Raji (cell line): ENCODE data around the gene RABGAP1L.

Experiments used
- POLR2A ChIP-seq: IDR thresholded peaks from 2 replicates; pipeline ENCODE4 v1.6.1; 2011; ENCODE audit warnings: low read depth, low read length, control low read depth; ENCODE audit not compliant: insufficient read depth

Gene RABGAP1L

DNA sequence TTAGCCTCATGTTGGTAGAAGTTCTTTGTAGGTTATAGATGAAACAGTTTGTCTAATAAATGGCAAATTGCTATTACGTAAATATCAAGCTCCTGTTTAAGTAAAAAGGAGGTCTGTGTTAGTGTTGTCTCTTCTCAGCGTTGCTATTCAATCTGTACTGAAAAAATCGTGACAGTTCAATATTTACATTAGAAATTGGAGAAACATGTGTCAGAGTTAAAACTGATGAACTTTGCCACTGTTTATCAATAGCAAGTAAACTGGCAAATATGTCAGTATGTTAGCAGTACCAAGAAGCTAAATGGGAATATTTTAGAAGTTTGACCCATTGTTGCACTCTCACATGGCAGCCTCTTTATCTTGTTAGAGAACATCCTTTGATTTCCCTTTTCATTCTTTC lies 506.9 kb downstream of the RABGAP1L start:
- TF ChIP-seq POLR2A = no peak

DNA sequence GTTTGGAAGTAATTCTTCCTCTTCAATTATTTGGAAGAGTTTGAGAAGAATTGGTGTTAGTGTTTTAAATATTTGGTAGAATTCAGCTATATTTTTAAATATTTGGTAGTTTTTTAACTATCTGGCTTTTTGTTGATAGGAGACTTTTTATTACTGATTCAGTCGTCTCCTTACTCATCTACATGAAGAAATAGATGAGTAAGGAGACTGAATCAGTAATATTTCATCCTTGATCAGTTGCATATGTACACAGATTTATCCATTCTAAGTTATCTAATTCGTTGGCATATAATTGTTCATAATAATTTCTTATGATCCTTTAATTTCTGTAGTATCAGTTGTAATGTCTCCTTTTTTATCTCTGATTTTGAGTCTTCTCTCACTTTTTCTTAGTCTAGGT lies 512.5 kb downstream of the RABGAP1L start:
- no peak for TF ChIP-seq POLR2A

DNA sequence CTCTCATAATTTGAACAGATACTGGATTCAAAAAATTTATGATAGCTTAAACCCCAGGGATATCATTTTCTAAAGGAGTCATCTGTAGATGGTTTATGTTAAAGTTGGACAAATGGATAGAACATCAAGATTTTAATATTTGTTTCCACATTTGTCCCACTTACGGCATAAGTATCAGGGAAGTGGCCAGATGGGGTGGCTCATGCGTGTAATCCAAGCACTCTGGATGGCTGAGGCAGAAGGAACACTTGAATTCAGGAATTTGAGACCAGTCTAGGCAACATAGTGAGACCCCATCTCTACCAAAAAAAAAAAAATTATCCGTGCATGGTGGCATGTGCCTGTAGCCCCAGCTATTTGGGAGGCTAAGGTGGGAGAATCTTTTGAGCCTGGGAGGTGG lies 517.5 kb downstream of the RABGAP1L start:
- TF ChIP-seq POLR2A = no peak

DNA sequence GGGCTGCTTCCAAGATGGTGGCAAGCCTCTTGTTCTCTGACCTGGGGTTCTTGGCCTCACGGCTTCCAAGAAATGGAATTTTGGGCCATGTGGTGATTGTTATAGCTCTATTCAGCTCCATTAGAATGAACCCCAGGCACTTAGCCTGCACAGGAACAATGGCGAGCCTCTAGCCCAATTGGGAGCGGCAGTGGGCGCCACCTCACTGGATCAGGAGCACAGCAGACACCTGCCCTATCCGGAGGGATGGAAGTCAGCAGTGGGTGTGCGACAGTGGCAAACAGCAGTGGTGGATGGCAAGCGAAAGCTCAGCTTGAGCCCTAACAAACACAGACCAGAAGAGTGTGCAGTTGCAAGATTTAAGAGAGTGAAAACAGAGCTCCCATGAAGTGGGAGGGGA lies 519.3 kb downstream of the RABGAP1L start:
- TF ChIP-seq POLR2A = no peak

DNA sequence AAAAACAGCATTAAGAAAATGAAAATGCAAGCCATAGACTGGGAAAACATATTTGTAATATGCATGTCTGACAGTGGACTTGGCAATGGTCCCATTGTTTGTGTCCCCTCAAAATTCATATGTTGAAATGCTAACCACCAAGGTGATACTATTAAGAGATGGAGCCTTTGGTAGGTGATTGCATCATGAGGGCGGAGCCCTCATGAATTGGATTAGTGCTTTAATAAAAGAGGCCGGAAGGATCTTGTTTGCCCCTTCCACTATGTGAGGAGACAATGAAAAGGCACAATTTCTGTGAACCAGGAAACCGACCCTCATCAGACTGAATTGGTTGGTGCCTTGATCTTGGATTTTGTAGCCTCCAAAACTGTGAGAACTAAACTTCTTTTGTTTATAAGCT lies 520.8 kb downstream of the RABGAP1L start:
- no peak for TF ChIP-seq POLR2A

DNA sequence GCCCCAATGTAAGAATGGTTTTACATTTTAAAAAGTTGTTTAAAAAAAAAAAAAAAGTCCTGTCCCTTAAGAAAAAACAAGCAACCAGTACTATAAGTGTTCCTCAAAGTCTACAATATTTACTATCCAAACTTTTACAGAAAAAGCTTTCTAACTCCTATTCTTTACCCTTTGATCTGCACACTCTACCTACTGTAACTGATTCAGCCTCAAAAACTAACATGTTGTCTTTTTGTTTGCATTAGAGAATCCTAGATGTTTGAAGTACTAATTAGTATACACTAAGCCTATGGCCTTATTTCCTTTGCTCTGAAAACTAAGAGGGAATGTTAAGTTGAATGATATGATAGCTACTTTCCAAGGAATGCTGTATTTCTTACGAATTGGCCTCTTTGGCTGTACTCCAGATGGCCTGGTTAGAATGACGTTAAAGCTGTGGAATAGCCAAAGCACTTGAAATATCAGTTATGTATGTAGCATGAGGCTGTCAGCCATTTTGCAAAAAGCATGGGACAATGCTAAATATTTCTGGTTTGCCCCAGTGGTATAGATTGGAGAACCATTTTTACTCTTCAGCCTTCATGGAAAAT lies 523.2 kb downstream of the RABGAP1L start:
- no peak for TF ChIP-seq POLR2A

DNA sequence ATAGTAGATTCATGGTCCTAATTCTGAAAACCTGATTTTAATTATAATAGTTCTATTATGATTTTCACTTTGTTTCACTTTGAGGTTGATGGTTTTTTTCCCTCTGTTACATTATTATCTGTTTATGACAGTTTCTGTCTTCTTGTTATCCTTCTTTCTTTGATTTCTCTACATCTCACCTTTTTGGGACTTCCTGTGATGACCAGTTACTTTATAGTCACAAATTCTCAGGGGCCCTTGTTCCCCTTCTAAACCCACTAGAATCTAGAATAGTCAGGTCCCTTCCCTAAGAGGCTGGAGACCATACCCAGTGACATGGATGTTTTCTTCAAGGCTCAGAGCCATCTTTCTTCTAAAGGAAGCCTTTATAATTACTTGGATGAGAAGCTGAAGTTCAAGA lies 526.9 kb downstream of the RABGAP1L start:
- TF ChIP-seq POLR2A = no peak

DNA sequence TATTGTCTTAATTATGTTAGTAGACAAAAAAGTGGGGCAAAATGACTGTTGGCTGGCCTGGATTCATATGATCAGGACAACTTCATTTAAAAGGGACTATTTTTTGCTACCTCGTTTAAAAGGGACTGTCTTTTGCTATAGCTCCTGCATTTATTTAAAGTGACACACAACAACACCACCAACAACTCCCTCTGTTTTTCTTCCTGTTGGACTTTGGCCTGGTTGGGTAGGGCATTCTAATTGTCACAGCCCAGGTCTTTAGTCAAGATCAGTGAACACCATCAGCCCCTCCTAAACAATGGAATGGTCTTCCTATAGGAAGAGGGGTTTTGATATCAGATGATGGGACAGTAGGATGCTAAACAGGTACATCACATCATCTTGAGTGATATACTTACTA lies 530.2 kb downstream of the RABGAP1L start:
- no peak for TF ChIP-seq POLR2A

DNA sequence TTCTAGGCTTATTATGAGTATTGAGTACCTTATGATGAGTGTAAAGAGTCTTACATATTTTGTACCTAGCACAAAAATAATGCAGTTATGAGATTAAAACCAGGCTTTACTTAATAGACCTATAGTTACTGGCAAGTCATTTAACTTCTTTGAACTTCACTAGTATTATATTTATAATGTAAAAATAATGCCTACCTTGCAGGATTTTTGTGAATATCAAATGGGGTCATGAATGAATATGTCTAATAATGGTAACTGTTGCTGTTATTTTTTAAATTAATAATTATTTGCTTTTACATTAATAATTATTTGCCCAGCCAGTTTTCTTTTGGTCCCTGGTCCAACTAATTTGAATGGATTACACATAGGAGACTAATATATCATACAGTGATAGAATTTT lies 530.9 kb downstream of the RABGAP1L start:
- no peak for TF ChIP-seq POLR2A

DNA sequence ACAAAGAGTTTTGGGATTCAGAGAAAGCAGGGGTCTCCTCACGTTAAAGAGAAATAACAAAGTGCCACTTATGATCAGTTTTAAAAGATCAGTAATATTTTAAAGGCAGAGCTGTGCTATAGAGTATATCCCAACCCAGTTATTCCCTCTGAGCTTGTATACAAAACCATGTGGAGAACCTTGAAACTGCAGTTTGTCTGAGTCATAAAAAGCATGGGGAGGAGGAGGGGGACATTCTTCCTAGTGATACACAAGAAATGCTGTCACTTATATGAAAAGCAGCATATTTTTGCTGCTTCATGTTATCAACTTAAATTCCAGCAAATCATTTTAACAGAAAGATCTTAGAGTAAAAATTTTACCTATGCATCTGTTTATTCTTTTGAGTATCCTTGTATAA lies 533.0 kb downstream of the RABGAP1L start:
- TF ChIP-seq POLR2A = no peak

DNA sequence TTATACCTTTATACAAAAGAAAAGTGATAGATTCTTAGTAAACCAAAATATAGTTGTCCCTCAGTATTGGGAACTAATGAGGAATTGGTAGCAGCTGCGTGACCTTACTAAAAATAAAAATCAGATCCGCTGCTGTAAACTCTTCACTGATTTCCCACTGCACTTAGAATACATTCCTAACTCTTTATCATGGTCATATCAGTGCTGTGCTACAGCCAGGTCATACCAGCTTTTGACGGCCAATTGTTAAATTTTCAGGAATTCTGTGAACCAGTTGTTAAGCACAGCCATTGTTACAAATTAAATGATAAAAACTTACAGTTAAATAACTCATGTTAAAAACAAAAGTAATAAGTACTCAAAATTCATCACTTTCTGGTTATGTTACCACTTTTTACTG lies 533.8 kb downstream of the RABGAP1L start:
- no peak for TF ChIP-seq POLR2A

DNA sequence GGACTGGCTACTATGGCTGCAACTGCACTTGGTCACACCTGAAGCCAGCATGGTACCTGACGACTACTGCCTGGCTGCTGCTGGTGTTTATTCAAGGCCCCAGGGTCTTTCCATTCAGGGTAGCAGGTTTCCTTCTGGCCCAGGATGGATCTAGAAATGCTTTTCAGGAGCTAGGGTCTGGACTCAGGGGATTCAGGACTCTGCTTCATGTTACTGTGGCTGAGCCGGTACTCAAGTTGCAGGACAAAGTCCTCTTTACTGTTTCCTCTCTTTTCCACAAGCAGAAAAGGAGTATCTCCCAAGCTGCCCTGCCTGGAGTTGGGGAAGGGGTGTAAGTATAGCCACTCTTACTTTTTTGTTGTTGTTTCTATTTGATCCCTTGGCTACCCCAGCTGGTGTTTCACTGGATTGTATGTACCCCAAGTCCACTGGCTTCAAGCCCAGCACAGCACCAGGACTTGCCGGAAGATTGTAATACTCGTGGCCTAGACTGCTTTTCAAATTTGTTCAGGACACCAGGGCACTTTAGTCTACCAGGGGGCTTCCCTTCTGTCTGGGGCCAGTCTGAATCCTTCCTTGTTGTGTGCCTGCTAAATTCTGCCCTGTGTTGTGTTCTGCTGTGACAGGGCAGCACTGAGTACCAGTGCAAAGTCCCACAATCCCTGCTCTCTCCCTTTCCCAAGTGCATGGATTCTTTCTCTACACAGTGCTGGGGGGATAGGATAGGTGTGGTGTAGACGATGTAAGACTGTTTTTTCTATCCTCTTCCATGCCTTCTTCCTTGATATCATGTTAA lies 536.9 kb downstream of the RABGAP1L start:
- no peak for TF ChIP-seq POLR2A

DNA sequence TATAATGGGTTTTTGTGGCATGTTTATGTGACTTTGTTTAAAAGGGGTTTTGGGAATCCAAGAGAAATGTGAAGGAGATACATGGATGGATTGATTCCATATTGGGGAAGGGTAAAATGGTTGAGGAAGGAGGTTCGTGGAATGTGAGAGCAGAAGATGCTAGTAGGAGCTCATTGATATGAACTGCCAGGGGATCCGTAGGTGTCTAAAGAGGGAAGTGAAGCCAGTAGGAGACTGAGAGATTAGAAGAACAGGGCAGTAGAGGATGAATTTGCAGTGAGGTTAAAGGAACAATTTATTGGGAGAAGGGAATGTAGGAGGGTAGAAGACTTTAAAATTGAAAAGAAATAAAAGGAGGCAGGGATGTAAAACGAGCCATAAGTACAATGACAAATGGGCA lies 541.0 kb downstream of the RABGAP1L start:
- TF ChIP-seq POLR2A = no peak

DNA sequence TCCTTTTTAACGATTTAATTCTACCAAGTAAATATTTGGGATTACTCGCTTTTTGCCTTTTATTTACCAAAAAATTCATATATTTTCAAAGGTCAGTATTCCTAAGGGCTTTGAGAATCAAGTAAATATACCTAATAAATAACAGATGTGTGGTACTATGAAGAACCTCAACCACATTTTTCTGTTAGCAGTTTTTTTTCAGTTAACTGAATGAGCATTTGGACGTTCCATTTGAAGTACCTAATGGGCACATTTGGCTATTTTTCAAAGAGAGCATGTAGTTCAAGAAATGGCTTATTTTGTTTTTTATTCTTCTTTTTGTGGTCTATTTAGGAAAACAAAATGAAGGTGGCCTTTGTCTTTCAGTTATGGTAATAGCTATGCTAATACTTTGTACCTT lies 541.5 kb downstream of the RABGAP1L start:
- TF ChIP-seq POLR2A = no peak

DNA sequence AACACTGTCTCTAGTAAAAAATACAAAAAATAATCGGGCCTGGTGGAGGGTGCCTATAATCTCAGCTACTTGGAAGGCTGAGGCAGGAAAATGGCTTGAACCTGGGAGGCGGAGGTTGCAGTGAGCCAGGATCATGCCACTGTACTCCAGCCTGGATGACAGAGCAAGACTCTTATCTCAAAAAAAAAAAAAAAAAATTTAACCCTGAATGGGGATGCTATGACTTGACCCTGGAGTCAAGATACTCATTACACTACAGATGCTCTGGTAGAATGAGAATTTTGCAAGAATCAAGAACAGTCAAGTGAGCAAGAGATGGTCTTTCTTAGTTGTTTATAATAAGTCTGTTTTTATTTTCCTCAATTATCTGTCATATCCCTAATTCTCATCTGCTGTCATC lies 542.2 kb downstream of the RABGAP1L start:
- no peak for TF ChIP-seq POLR2A

DNA sequence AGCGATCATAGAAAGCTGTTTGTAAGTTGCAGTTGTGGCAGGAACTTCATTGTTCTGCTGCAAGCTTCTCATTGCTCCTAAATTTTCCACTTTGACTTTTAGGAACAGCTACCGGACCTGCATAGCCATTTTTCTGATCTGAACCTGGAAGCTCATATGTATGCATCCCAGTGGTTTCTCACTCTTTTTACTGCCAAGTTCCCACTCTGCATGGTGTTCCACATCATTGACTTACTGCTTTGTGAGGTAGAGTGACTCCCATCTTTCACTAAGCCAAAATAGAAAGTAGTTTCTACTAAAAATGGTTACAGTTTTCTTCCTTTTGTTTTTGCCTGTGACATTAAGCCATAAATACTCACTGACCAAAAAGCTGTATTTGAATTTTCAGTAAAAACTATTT lies 542.7 kb downstream of the RABGAP1L start:
- TF ChIP-seq POLR2A = no peak

DNA sequence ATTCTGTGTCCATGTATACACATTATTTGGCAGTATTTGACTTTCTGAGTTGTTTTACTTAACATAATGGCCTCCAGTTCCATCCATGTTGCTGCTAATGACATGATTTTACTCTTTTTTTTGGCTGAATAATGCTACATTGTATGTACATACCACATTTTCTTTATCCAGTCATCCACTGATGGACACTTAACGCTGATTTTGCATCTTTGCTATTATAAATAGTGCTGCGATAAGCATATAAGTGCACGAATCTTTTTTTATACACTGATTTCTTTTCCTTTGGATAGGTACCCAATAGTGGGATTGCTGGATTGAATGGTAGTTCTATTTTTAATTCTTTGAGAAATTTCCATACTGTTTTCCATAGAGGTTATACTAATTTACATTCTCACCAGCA lies 544.0 kb downstream of the RABGAP1L start:
- TF ChIP-seq POLR2A = no peak
